Islet of Langerhans (tissue), 1 donor: ENCODE data around the gene PRM3.

ENCODE experiments used
- FAIRE-seq: peaks from one replicate; lab custom pipeline; 2011; peaks lifted over from hg19 to GRCh38; lab: Jason Lieb, UNC

PRM3 gene

GRCh38 chr16:11224096-11224893, 49.1 kb downstream of the PRM3 start:
- no peak for FAIRE-seq
